HG03460 (cell line): Measurements from ENCODE around the gene RBBP8NL.

ENCODE experiments used
- ATAC-seq: cut with Tn5 transposase; IDR thresholded peaks from one replicate; pipeline ENCODE4 v1.9.1; 2021; ENCODE audit not compliant: unreplicated experiment

The RBBP8NL gene

GRCh38 chr20:62408640-62409039 lies 18.7 kb downstream of the RBBP8NL start:
- ATAC-seq: no peak

DNA sequence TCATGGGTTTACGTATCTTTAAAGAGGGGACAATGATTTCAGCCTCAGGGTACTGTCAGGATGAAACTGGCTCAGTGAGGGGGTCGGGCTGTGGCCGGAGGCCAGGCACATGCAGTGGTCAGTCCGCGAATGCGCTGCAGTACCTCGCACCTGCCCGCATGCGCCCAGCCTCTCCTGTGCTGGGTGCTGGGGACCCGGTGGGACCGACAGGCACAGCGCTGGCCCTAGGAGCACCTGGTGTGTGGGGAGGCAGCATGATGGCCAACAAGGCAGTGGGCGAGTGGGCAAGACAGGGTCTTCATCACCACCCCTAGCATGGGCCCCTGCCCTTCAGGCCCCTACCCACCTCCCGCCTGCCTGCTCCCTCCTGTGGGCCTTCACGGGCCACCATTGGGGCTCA lies 19.3 kb downstream of the RBBP8NL start:
- ATAC-seq: no peak

GRCh38 chr20:62407221-62407992 lies 19.9 kb downstream of the RBBP8NL start, which contains the start of gene CABLES2:
TSS of gene CABLES2 (minus strand) at chr20:62407285. CDS start at chr20:62407276, 9 bp downstream.
- ATAC-seq: peak; percentile 77

- ATAC-seq: no peak
Observed at GRCh38 chr20:62406635-62407176, 20.6 kb downstream of the RBBP8NL start.

DNA sequence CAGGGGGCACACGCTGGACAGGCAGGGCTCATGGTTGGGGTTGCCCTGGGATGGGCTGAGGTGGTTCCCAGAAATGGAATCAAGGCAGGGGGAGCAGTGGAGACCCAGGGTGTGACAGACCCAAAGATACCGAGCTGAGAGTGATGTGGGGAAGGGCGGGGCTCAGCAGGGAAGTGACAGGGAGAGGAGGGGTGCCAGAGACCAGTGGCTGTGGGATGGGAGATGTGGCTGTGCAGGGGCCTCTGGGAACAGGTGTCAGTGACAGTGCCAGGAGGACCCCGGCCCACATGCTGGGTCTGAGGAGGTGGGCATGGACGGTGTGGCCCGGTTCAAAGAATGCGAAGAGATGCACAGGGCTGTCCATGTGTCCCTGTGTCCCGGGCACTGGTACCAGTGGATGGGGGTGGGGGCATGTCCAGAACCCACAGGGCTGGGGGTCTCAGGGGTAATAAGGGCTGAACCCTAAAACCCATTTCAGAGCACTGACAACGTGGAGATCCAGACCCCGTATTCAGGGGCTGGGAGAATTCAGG lies 21.3 kb downstream of the RBBP8NL start:
- no peak for ATAC-seq

DNA sequence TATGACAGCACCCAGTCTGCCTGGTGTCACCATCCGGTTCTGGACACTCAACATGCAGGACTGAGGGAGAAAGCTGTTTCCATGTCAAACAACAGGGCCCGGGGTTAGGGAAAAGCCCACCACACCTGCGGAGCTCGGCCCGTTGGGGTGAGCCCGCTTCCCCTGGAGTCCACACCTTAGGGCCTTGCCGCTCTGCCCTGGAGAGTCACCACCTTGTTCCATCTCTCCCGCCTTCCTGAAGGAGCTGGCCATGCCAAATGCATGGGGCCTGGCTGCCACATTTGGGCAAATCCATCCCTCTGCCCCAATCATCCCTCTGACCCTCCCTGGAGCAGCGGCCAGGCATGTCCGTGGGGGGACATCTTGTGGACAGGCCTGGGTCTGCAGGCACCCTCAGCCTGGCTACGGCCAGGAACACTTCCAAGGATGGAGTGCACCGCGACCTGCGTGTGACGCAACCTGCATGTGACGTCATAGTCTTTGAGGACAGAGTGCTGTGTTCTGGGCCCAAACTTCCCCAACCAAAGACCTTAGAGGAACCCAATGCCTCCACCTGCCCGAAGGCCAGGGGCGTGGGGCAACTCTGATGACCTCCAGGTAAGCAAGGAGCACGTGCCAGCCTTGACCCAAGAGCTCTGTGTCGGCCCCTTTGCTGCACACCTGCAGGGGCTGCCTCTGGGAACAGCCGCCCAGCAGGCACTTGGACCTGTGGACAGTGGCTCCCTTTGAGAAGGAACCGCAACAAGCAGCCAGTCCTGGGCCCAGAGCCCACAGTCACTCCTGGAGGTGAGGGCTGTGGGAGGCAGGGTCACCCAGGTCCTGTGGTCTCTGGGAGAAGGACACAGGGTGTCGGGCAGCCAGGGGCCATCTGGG lies 22.0 kb downstream of the RBBP8NL start:
- no peak for ATAC-seq

DNA sequence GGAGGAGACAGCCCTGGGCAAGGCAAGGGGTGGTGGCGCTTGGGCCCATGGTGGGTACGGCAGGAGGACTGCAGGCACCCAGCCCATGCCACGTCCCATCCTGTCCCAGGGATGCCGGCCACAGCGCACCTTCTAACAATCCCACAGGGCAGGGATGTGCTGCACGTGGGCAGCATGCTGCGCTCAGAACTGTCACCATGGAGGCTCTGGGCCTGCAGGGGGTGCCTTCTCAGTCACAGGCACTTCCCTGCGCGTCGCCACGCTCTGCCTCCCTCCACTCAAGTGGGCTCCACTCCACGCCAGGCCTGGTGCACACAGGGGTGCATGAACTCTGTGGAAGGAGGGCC lies 22.6 kb downstream of the RBBP8NL start:
- ATAC-seq: no peak

DNA sequence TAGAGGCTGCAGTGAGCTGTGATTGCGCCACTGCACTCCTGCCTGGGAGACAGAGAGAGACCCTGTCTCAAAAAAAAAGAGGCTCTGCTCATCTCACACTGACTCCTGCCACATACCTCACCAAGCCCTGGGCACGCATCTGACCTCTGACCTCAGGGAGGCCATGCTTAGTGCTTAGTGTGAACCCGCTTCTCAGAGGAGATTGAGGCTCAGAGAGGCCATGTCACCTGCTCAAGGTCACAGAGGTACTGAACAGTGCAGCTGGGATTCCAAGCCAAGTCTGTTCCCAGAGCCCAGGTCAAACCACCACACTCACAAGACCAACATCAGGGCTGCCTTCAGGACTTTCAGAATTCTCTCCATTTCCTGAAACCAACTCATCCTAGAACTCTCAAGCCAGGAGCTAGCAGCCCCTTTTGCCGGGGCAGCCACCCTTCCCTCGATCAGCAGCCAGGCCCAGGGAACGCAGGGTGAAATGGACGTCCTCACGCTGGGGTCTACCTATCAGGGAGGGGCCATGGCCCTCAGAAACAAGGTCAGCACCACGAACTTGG lies 23.1 kb downstream of the RBBP8NL start:
- no peak for ATAC-seq

GRCh38 chr20:62403331-62403730 lies 24.0 kb downstream of the RBBP8NL start:
- no peak for ATAC-seq

DNA sequence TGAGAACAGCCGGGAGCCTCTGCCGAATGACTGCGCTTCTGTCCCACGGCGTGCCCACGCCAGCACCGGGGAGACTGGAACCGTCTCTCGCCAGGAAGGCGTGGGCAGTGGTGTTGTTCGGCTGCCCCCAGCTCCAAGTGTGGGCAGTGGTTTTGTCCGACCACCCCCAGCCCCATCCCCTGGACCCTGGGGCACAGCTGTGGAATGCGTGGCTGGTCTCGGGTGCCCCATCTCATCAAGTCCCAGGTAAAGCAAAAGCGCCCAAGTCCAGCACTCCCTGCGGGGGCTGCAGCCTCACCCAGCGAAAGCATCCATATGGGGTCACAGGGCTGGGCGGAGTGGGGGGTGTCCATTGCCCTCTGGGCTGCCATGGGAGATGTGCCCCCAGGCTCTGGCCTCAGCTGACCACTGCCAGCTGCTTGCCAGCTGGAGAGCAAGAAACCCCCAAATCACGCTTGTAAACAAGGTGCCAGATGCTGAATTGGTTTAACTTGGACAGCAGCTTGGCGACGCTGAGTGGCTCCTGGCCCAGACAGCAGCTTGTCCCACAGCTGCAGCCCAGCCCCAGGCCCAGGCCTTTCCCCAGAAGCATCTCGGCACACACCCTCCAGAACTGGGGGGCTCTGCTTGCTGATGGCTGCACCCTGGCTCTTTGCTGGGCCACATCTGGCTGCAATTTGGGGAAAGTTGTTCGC lies 24.7 kb downstream of the RBBP8NL start:
- ATAC-seq: no peak

DNA sequence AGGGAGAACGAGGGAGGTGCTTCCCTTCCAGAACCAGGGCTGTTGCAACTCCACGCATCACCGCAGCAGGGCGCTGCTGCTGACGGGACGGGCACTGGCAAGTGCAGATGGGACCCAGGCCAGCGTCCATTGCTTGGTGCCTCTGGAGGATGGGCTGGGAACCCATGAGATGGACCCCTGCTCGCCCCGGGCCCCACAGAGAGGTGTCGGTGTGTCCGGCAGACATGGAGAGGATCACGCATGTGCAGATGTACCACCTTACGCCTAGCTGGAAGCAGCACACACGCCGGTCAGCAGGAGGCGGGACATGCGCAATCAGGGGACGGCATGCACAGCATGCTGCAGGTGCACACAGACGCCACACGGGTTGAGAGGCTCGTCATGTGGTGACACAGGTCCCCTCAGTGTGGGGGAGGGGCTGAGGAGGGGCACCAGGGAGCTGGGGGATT lies 26.0 kb downstream of the RBBP8NL start:
- no peak for ATAC-seq

DNA sequence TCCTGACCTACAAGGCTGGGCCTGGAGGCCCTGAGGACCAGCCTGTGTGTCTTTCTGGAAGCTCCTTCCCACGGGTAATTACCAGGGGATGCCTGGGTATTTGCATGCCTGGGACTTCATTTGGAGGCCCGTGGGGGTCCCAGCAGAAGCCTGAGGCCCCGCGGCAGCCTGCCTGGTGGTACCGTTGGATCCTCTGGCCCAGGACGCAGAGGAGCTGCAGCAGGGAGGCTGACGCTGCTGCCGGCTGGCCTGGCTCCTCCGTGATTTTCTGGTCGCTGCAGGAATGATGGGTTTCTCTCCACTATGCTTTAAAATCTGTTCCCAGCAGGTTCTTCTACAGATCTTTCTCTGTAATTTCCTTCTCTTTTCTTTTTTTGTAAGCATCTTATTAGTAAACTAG lies 26.8 kb downstream of the RBBP8NL start:
- no peak for ATAC-seq

GRCh38 chr20:62400021-62400420 lies 27.3 kb downstream of the RBBP8NL start:
- ATAC-seq: no peak

GRCh38 chr20:62398120-62398821 lies 29.1 kb downstream of the RBBP8NL start:
- ATAC-seq: no peak

GRCh38 chr20:62396367-62397239 lies 30.7 kb downstream of the RBBP8NL start:
- no peak for ATAC-seq

DNA sequence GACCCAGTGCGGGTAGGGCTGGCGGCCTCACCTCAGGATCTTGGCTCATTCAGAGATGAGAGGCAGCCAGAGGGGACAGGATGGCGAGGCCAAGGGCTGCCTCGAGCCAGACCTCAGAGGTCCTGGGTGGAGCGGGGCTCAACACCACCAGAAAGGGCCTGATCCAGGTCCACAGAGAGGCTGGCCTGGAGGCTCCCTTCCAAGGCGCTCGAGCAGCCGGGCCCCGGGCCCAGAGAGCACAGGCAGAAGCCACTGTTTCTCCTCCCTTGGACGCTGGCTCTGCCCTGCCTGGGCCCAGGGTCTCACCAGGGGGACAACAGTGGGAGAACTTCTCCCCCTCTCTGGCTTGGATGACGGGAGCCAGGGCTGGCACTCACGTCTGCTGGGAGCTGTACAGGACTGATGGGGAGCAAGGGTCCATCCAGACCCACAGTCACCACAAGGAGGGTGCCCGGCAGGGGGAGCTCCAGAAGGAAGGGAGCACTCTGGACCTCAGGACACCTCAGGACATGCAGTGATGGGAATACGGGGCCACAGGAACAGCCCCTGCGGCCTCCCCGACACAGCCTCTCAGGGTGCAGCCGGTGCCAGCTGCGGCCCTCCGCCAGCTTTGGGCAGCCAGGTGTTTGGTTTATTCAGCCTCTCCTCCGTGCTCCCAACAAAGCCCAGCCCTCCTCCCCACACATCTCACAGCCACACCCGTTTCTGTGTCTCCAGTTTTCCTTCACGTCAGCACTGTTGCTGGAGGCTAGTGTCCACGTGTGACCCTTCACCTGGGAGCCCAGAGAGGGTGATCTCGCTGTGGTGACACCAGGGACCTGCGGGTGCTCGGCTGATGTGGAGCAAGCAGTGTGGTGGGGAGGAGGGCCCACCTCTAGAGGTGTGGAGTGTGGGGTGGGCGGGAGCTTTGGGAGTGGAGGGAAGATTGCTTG lies 31.8 kb downstream of the RBBP8NL start:
- no peak for ATAC-seq

DNA sequence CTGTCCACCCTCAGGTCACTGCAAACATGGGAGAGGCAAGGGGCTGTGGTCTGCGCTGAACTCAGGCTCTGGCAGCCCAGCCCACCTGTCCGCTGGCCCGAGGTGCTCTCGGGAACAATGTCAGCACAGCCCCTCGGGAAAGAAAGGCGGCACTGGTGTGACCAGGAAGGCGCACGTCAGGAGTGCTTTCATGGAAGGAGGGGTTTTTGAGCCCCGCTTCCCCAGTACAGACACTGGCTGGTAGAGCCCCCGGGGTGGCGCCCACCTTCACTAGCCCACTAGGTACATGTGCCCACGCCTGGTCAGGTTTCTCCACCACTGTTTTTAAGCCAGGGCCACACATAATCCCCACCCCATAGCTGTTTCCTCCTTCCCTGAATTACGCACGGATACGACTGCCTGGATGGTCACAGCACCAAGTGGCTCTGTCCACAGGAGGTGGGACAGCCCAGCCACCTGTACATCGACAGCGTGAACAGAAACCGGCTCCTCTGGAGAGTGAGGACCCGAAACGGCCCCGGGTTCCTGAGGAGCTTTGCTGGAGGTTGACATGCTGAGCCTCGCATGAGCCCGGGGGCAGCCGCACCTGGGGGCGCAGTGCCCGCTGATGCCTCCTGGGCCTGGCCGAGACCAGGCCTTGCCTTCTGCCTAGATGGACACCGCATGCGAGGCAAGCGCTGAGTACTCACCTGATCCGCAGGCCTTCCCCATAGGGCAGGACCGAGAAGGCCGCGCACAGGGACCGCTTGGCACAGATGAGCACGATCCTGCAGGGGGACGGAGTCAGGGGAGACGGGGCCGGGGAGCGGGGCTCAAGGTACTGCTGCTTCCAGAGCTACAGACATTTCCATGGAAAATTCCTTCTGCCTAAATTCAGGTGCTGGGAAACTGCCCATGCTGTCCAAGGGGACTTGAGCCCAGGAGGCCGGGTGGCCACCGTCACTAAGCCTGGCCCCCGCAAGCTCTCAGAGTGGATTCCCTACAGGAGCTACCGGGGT lies 32.8 kb downstream of the RBBP8NL start:
- no peak for ATAC-seq
